Measurements from ENCODE around the gene LRRC43.

DNA sequence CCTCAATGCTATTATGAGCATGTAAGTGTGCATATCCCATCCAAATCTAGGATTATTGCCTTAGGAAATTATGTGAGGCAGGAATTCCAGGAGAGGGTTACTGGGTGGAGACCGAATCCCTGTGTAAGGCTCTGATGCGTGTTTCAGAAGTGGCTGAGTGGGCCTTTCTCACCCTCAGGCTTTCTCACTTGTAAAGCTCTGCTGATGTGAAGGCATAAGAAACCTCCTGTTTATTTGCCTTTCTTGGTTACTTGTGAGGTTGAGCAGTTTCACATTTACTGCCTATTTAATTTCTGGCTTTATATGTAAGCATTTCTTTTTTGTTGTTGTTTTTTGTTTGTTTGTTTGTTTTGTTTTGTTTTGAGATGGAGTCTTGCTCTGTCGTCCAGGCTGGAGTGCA, 19.9 kb upstream of the LRRC43 start:
- TF ChIP-seq GATA2 (IDR thresholded peaks at IDR 0.05; ENCODE audit: low read depth, low read length) (no peak), GATA3 (IDR thresholded peaks at IDR 0.05; ENCODE audit: low read depth, low read length) (no peak)

All from SH-SY5Y (cell line).